GM19099 (cell line): ENCODE data around the gene TPSD1.
"Not testable (repeated sequence)": the region's sequence is repeated elsewhere in the genome, so short reads cannot be mapped to it uniquely, and the experiment has no call there.

ENCODE experiments used
- POLR2A ChIP-seq: IDR thresholded peaks from 3 replicates; pipeline ENCODE4 v1.6.1; 2011; ENCODE audit warnings: low read depth; ENCODE audit not compliant: insufficient read length; ENCODE audit errors: extremely low read depth

The TPSD1 gene

GRCh38 chr16:1217526-1217925, 38.3 kb upstream of the TPSD1 start:
- TF ChIP-seq POLR2A: no peak

GRCh38 chr16:1218061-1218929, 37.6 kb upstream of the TPSD1 start:
- TF ChIP-seq POLR2A: no peak

- TF ChIP-seq POLR2A: no peak
Measured at GRCh38 chr16:1218930-1219611, 36.8 kb upstream of the TPSD1 start.

GRCh38 chr16:1220098-1220728, 35.7 kb upstream of the TPSD1 start:
- no peak for TF ChIP-seq POLR2A

GRCh38 chr16:1220841-1221627, 34.8 kb upstream of the TPSD1 start:
- TF ChIP-seq POLR2A: no peak

- TF ChIP-seq POLR2A: no peak
Measured at GRCh38 chr16:1221628-1222552, 34.0 kb upstream of the TPSD1 start.

GRCh38 chr16:1222553-1223354, 33.1 kb upstream of the TPSD1 start:
- TF ChIP-seq POLR2A: no peak

- no peak for TF ChIP-seq POLR2A
Measured at GRCh38 chr16:1223355-1224214, 32.3 kb upstream of the TPSD1 start.

- TF ChIP-seq POLR2A: no peak
Measured at GRCh38 chr16:1224558-1224957, 31.3 kb upstream of the TPSD1 start.

GRCh38 chr16:1225051-1225451, 30.8 kb upstream of the TPSD1 start, which contains the start of gene TPSG1:
TPSG1 (minus strand) TSS chr16:1225268; CDS start chr16:1225252, 16 bp downstream.
- no peak for TF ChIP-seq POLR2A

GRCh38 chr16:1230084-1230470, 25.8 kb upstream of the TPSD1 start, which contains the start of gene TPSB2:
TPSB2 (minus strand) TSS chr16:1230184; CDS start chr16:1229951, 233 bp downstream.
- not testable (repeated sequence) for TF ChIP-seq POLR2A

- TF ChIP-seq POLR2A: no peak
Measured at GRCh38 chr16:1237990-1238389, 17.9 kb upstream of the TPSD1 start.
